A549 (cell line): ENCODE results near the gene SLC9C1. TPM values are rescaled to one million over a fixed set of nuclear protein-coding genes. Genes with fewer than 3 reads are reported as not detected.

Source experiments
- ATAC-seq, 2 experiments: fragments of 200-7000 bp in 1 of 2; fragments of >200 bp in 1 of 2; cut with Nextera tagmentation in 1 of 2; cut with Tn5 transposase in 1 of 2; 3 replicates each; pipeline versions ENCODE4 v1.8.0 to v1.9.1; 2018 to 2020; ENCODE audit warnings: mild to moderate bottlenecking in 1 of 2, moderate library complexity in 1 of 2
- CTCF ChIA-PET: fragments of 300-600 bp; sonication (Branson Sonifier 250); formaldehyde crosslinking; extraction: SDS; loops from one replicate; lab custom pipeline; 2021; ENCODE audit warnings: antibody characterized with exemption, inconsistent platforms; lab: Yijun Ruan, JAX
- POLR2A ChIA-PET: fragments of 350-600 bp; formaldehyde crosslinking; extraction: SDS; loops from one replicate; lab custom pipeline; 2021; ENCODE audit warnings: antibody characterized with exemption, inconsistent platforms; lab: Yijun Ruan, JAX
- DNase-seq, 2 experiments: peaks; one replicate each; pipeline versions ENCODE4 v3.0.0 to v3.0.0-alpha.2; 2011 to 2016; ENCODE audit warnings: low read depth in 1 of 2, low spot score in 1 of 2
- FAIRE-seq: peaks from 2 replicates; lab custom pipeline; 2011; peaks lifted over from hg19 to GRCh38; lab: Jason Lieb, UNC
- H3K27ac ChIP-seq, 2 experiments: fragments of >200 bp; sonication (Bioruptor Twin); formaldehyde crosslinking; 3 replicates each; pipeline ENCODE4 v1.5.1; 2016 to 2017
- H3K4me1 ChIP-seq: fragments of >200 bp; sonication (Bioruptor Twin); formaldehyde crosslinking; 3 replicates; pipeline ENCODE4 v1.6.1; 2016
- H3K4me2 ChIP-seq: fragments of >200 bp; sonication (Bioruptor Twin); formaldehyde crosslinking; 3 replicates; pipeline ENCODE4 v1.6.1; 2016
- H3K4me3 ChIP-seq: fragments of >200 bp; sonication (Bioruptor Twin); formaldehyde crosslinking; 3 replicates; pipeline ENCODE4 v1.5.1; 2016
- H3K9me3 ChIP-seq: fragments of >200 bp; sonication (Bioruptor Twin); formaldehyde crosslinking; 3 replicates; pipeline ENCODE4 v1.6.1; 2016
- CBX2 ChIP-seq: fragments of 200-600 bp; sonication (generic); IDR thresholded peaks from 2 replicates; pipeline ENCODE4 v1.6.1; 2016; ENCODE audit warnings: low read depth, mild to moderate bottlenecking, borderline replicate concordance
- CEBPB ChIP-seq, 2 experiments: fragments of >200 bp in 1 of 2; sonication (Bioruptor Twin) in 1 of 2; formaldehyde crosslinking in 1 of 2; IDR thresholded peaks; 2 replicates each; pipeline ENCODE4 v1.6.1; 2012 to 2016
- CHD2 ChIP-seq: fragments of 150-350 bp; IDR thresholded peaks from 2 replicates; pipeline ENCODE4 v1.6.1; 2014; ENCODE audit warnings: low read length; ENCODE audit not compliant: partially characterized antibody
- CHD4 ChIP-seq: fragments of 200-600 bp; sonication (generic); IDR thresholded peaks from 2 replicates; pipeline ENCODE4 v1.6.1; 2016; ENCODE audit warnings: antibody characterized with exemption, mild to moderate bottlenecking, borderline replicate concordance
- CTCF ChIP-seq: fragments of >200 bp; sonication (Bioruptor Twin); formaldehyde crosslinking; IDR thresholded peaks from 3 replicates; pipeline ENCODE4 v1.5.1; 2016
- GATA3 ChIP-seq: IDR thresholded peaks from 2 replicates; pipeline ENCODE4 v1.6.1; 2012; ENCODE audit warnings: borderline replicate concordance
- HDAC2 ChIP-seq: fragments of 200-600 bp; sonication (generic); IDR thresholded peaks from 2 replicates; pipeline ENCODE4 v1.6.1; 2016
- HES2 ChIP-seq: fragments of >200 bp; sonication (Bioruptor Twin); formaldehyde crosslinking; IDR thresholded peaks from 2 replicates; pipeline ENCODE4 v1.6.1; 2016
- HEYL ChIP-seq: fragments of 250-450 bp; sonication (Bioruptor Pico); IDR thresholded peaks from 2 replicates; pipeline ENCODE4 v1.8.0; 2021; ENCODE audit warnings: mild to moderate bottlenecking, moderate library complexity
- HOXB5 ChIP-seq: fragments of 250-450 bp; sonication (Bioruptor Pico); IDR thresholded peaks from 2 replicates; pipeline ENCODE4 v1.5.0; 2020; ENCODE audit warnings: mild to moderate bottlenecking, moderate library complexity
- KDM1A ChIP-seq: fragments of 200-600 bp; sonication (generic); IDR thresholded peaks from 2 replicates; pipeline ENCODE4 v1.6.1; 2016; ENCODE audit warnings: low read depth, mild to moderate bottlenecking
- MAFK ChIP-seq: fragments of 450-650 bp; IDR thresholded peaks from 2 replicates; pipeline ENCODE4 v1.6.1; 2014; ENCODE audit not compliant: partially characterized antibody
- MAZ ChIP-seq: fragments of 150-350 bp; IDR thresholded peaks from 2 replicates; pipeline ENCODE4 v1.6.1; 2014; ENCODE audit warnings: antibody characterized with exemption, low read depth, low read length, borderline replicate concordance
- NFE2L2 ChIP-seq: fragments of 150-350 bp; conservative IDR thresholded peaks from 2 replicates; pipeline ENCODE4 v1.6.1; 2014; ENCODE audit warnings: low read length
- POLR2A ChIP-seq: IDR thresholded peaks from 2 replicates; pipeline ENCODE4 v1.6.1; 2012; ENCODE audit warnings: mild to moderate bottlenecking, low read length
- REST ChIP-seq: fragments of 200-600 bp; sonication (generic); IDR thresholded peaks from 2 replicates; pipeline ENCODE4 v1.6.1; 2016; ENCODE audit warnings: antibody characterized with exemption, mild to moderate bottlenecking, moderate library complexity
- SMC3 ChIP-seq: fragments of >200 bp; sonication (Bioruptor Twin); formaldehyde crosslinking; IDR thresholded peaks from 3 replicates; pipeline ENCODE4 v1.6.1; 2018; ENCODE audit warnings: inconsistent platforms
- ZNF302 ChIP-seq: fragments of 250-450 bp; sonication (Bioruptor Pico); IDR thresholded peaks from 2 replicates; pipeline ENCODE4 v1.9.0; 2021; ENCODE audit warnings: inconsistent platforms, mild to moderate bottlenecking, moderate library complexity
- WGBS: methylation state at CpG from one replicate; pipeline ENCODE4 v1.1.6; 2017; ENCODE audit errors: missing lambda C conversion rate; 5-methylcytosine and 5-hydroxymethylcytosine counted together
- polyA plus RNA-seq, 4 experiments: library from polyadenylated mRNA; depleted of rRNA in 3 of 4; stranded (reverse); fragments of >200 nt; fragmentation: RNase III in 1 of 4; extraction: RNeasy Plus Mini Kit Qiagen cat#74134 plus additional on column Dnase treatment in 1 of 4; gene quantifications; 2 replicates in 3 of 4; 3 replicates in 1 of 4; pipeline ENCODE4 v1.2.3, GENCODE V29; 2011 to 2017

SLC9C1 gene
- polyA plus RNA-seq, 2 of the 4 experiments (the other 2 are of a cell fraction), result not detected

- Histone ChIP-seq H3K4me1 (no peaks in the 10 kb centered on the region), H3K9me3 (no peaks in the 10 kb centered on the region), H3K4me2 (0 out of 3 replicates have a peak overlapping the region, but pooled peaks have one; percentile 14), H3K4me3 (no peak overlapping the region), H3K27ac (no peak overlapping the region)
- WGBS, result 66% methylated on average over 11 of the region's 11 CpGs
- ChIA-PET CTCF (interaction anchor here (0.9 to 2.9 kb wide), 4 partner anchors 11 to 32 kb away, joined by 3 to 16 read pairs (median 3); partner anchors contain the start of gene SLC9C1), POLR2A (no interaction called here)
- no peak for DNase-seq
- TF ChIP-seq CHD2, result no peak
- no peak for TF ChIP-seq HEYL (CRISPR knock-in tag)
- no peak for TF ChIP-seq HOXB5 (CRISPR knock-in tag)
- FAIRE-seq, result no peak
- no peak for ATAC-seq
Measured at GRCh38 chr3:112303764-112304325, 9.8 kb upstream of the SLC9C1 start.

GRCh38 chr3:112302881-112303763 lies 9.1 kb upstream of the SLC9C1 start:
- 0 out of 3 replicates have a peak overlapping the region, but pooled peaks have one; percentile 14 for H3K4me2 ChIP-seq
- 59% methylated on average over 12 of the region's 12 CpGs for WGBS
- ChIA-PET POLR2A (no interaction called here), CTCF (interaction anchor here (1.1 to 2.9 kb wide), 3 partner anchors 10 to 33 kb away, joined by 3 to 16 read pairs (median 3); partner anchors contain the start of gene SLC9C1)
- H3K4me3 ChIP-seq, result no peak overlapping the region
- DNase-seq (no peak), FAIRE-seq (no peak), ATAC-seq (no peak)
- no peaks in the 10 kb centered on the region for H3K9me3 ChIP-seq
- no peak overlapping the region for H3K27ac ChIP-seq
- TF ChIP-seq HES2 (no peak), CTCF (no peak), GATA3 (no peak), SMC3 (no peak), POLR2A (no peak), HDAC2 (no peak), CBX2 (no peak), MAZ (no peak)
- no peaks in the 10 kb centered on the region for H3K4me1 ChIP-seq

GRCh38 chr3:112302150-112302830 lies 8.3 kb upstream of the SLC9C1 start:
- Histone ChIP-seq H3K9me3 (no peaks in the 10 kb centered on the region), H3K27ac (no peak overlapping the region), H3K4me2 (no peak overlapping the region), H3K4me1 (no peaks in the 10 kb centered on the region), H3K4me3 (no peak overlapping the region)
- POLR2A ChIA-PET, result no interaction called here
- TF ChIP-seq NFE2L2 (no peak), ZNF302 (no peak), MAFK (no peak), REST (no peak), CEBPB (IDR thresholded peaks at IDR 0.05) (no peak), CHD4 (no peak), KDM1A (no peak)
- FAIRE-seq (no peak), DNase-seq (no peak), ATAC-seq (no peak)
- CTCF ChIA-PET, result no interaction called here
- WGBS, result 58% methylated on average over 11 of the region's 11 CpGs
